ENCODE data around the gene ZNF214. TPM values are rescaled to one million over a fixed set of nuclear protein-coding genes. Genes with fewer than 3 reads are reported as not detected.

Gene ZNF214
- total RNA-seq: 3.5 and 6.1 TPM in 2 replicates

DNA sequence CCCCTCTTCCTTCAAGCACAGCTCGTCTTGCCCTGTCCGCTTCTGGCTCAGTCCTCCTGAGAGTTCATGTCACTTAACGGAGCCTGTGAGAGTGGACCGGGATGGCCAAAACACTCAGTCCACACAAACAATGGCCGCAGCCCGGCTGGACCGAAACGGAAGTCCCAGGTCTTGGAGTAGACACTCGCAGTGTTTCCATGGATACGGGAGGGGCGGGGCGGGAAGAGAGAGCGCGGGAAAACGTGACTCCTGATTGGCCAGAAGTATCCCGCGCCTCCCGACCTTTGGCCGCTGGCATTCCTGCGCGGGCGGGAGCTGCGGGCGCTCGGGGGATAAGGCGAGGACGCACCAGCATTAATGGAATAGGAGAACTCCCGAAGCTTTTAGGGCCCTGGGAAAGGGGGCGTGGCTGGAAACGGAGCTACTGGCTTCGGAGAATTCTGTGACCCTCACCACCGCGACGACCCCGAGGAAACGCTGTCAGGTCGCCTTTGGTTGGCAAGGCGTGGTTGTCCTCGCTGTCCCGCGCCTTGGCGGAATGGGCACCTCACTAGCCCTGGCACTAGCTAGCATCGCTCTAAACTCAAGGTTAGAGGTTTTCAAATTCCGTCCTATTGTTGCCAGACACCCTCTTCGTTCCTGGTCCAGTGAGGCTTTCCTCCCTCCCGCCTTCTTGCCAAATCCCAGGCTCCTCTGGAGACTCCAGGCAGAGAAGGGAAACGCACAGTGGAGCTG is at the start of gene ZNF214, which contains the start of gene NLRP14:
ZNF214 (minus strand) TSS at position 164 of the 735 bp plus-strand sequence. CDS start 17,511 bp downstream, outside the sequence.
NLRP14 (plus strand) TSS at position 297 of the 735 bp plus-strand sequence. CDS start 18,108 bp downstream, outside the sequence.

Other genes with a start within 250 kb of the ZNF214 start
- 0.09 and 0.18 TPM in 2 replicates for gene OR2AG2, start 248.4 kb downstream of the ZNF214 start, total RNA-seq
- gene OR2AG1, start 237.3 kb downstream of the ZNF214 start, total RNA-seq: not detected in 2 replicates
- 0.27 and 0.38 TPM in 2 replicates for gene OR6A2, start 220.7 kb downstream of the ZNF214 start, total RNA-seq
- not detected in 2 replicates for gene OR10A5, start 174.7 kb downstream of the ZNF214 start, total RNA-seq
- not detected in 2 replicates for gene OR10A2, start 157.3 kb downstream of the ZNF214 start, total RNA-seq
- gene OR10A4, start 143.7 kb downstream of the ZNF214 start, total RNA-seq: not detected in 2 replicates
- 0.47 and 0.54 TPM in 2 replicates for gene OR2D2, start 127.8 kb downstream of the ZNF214 start, total RNA-seq
- gene OR2D3, start 99.3 kb downstream of the ZNF214 start, total RNA-seq: not detected in 2 replicates
- gene ZNF215, start 93.9 kb downstream of the ZNF214 start, total RNA-seq: 5.2 and 5.4 TPM in 2 replicates
- 0.09 and 0.45 TPM in 2 replicates for gene NLRP14, start 133 bp upstream of the ZNF214 start, total RNA-seq
- 0.18 TPM in 1 of 2 replicates, not detected in the other for gene RBMXL2, start 68.7 kb upstream of the ZNF214 start, total RNA-seq
- gene SYT9, start 231.6 kb upstream of the ZNF214 start, total RNA-seq: 0.09 and 0.27 TPM in 2 replicates